HFFc6 (cell line): ENCODE data around the gene C7orf57. TPM values are rescaled to one million over a fixed set of nuclear protein-coding genes. Genes with fewer than 3 reads are reported as not detected.
"Not testable (repeated sequence)": the region's sequence is repeated elsewhere in the genome, so short reads cannot be mapped to it uniquely, and the experiment has no call there.

Experiments used
- DNase-seq: peaks from one replicate; pipeline ENCODE4 v3.0.0-alpha.2; 2018
- H3K27ac Mint-ChIP-seq: 2 replicates; pipeline ENCODE4 v1.8.0; 2020; ENCODE audit warnings: mild to moderate bottlenecking, mixed read lengths
- H3K27me3 Mint-ChIP-seq: 2 replicates; pipeline ENCODE4 v1.8.0; 2021; ENCODE audit warnings: mild to moderate bottlenecking, moderate library complexity, mixed read lengths; ENCODE audit not compliant: insufficient read depth
- H3K36me3 Mint-ChIP-seq: 2 replicates; pipeline ENCODE4 v1.8.0; 2021; ENCODE audit warnings: low read depth, mixed read lengths
- H3K4me1 Mint-ChIP-seq: 2 replicates; pipeline ENCODE4 v1.8.0; 2020; ENCODE audit warnings: low read depth, mixed read lengths
- H3K4me3 Mint-ChIP-seq: 2 replicates; pipeline ENCODE4 v1.8.0; 2020; ENCODE audit warnings: mild to moderate bottlenecking, moderate library complexity, mixed read lengths
- H3K9me3 Mint-ChIP-seq: 2 replicates; pipeline ENCODE4 v1.8.0; 2020; ENCODE audit warnings: mild to moderate bottlenecking, mixed read lengths
- CTCF ChIP-seq: fragments of 200-600 bp; sonication (generic); IDR thresholded peaks from 2 replicates; pipeline ENCODE4 v1.5.0; 2021; ENCODE audit warnings: antibody characterized with exemption, mild to moderate bottlenecking
- total RNA-seq, 6 experiments: library from RNA; stranded (reverse); fragmentation: NEBNext Ultra II Directional; extraction: Animal tissue kit (Norgen Biotek cat#: 25700); gene quantifications; 2 replicates in 1 of 6; 3 replicates in 5 of 6; pipeline ENCODE4 v1.2.3, GENCODE V29; 2021

The C7orf57 gene
- total RNA-seq, 6 experiments from 2014 or later, result 0.14 TPM; not detected in 5

DNA sequence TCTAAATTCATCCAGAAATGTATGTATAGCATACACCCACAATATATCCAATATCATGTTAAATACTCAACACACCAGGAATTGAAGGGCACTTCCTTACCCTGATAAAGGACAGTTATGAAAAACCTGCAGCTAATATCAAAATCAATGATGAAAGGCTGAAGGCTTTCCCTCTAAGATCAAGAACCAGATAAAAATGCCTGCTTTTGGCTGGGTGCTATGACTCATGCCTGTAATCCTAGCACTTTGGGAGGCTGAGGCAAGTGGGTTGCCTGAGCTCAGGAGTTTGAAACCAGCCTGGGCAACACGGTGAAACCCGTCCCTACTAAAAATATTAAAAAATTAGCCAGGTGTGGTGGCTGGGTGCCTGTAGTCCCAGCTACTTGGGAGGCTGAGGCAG, 32.1 kb downstream of the C7orf57 start:
- peaks cover 10% of the 10 kb centered on the region for H3K4me1 Mint-ChIP-seq
- no peak for TF ChIP-seq CTCF
- H3K27ac Mint-ChIP-seq, result no peak overlapping the region
- H3K27me3 Mint-ChIP-seq, result no peaks in the 10 kb centered on the region; the same call in 1 of the 2 replicates
- DNase-seq, result no peak
- peaks cover 18% of the 10 kb centered on the region for H3K9me3 Mint-ChIP-seq
- no peak overlapping the region for H3K4me3 Mint-ChIP-seq
- H3K36me3 Mint-ChIP-seq, result peaks cover 17% of the 10 kb centered on the region

- no peaks in the 10 kb centered on the region; the same call in 1 of the 2 replicates for H3K36me3 Mint-ChIP-seq
- no peaks in the 10 kb centered on the region for H3K27me3 Mint-ChIP-seq
- no peaks in the 10 kb centered on the region for H3K9me3 Mint-ChIP-seq
- H3K4me1 Mint-ChIP-seq, result peaks cover 28% of the 10 kb centered on the region
- peak; percentile 67 for DNase-seq
- H3K27ac Mint-ChIP-seq, result peak overlapping the region; percentile 47
- no peak for TF ChIP-seq CTCF
- no peak overlapping the region for H3K4me3 Mint-ChIP-seq
Observed at GRCh38 chr7:48074204-48074654, 38.9 kb downstream of the C7orf57 start.

DNA sequence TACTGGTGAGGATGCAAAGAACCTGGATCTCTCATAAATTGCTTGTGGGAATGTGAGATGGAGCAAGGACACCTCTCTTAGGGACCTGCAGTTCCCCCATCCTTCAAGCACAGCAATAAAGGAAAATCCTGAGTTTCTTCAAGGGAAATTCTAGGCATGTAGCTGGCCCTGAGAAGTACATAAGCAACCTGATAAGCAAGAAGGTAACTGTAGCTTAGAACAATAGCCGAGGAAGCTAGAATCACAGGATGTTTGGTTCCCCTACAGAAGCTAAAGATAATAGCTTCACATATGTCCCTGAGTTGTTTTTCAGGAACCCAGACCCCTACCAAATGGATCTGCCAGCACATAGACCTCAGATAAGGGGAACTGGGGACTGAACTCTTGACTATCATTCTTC, 42.1 kb downstream of the C7orf57 start:
- H3K9me3 Mint-ChIP-seq, result no peaks in the 10 kb centered on the region
- H3K4me1 Mint-ChIP-seq, result peaks cover 30% of the 10 kb centered on the region
- no peak for TF ChIP-seq CTCF
- no peaks in the 10 kb centered on the region; the same call in 1 of the 2 replicates for H3K36me3 Mint-ChIP-seq
- no peak overlapping the region for H3K4me3 Mint-ChIP-seq
- H3K27me3 Mint-ChIP-seq, result no peaks in the 10 kb centered on the region
- no peak for DNase-seq
- no peak overlapping the region for H3K27ac Mint-ChIP-seq

- Mint-ChIP-seq H3K4me3 (no peak overlapping the region), H3K27me3 (no peaks in the 10 kb centered on the region), H3K9me3 (no peaks in the 10 kb centered on the region), H3K4me1 (peaks cover 32% of the 10 kb centered on the region), H3K36me3 (no peaks in the 10 kb centered on the region; the same call in 1 of the 2 replicates), H3K27ac (no peak overlapping the region)
- DNase-seq, result peak; percentile 7
- no peak for TF ChIP-seq CTCF
Observed at GRCh38 chr7:48078470-48078869, 43.1 kb downstream of the C7orf57 start.

DNA sequence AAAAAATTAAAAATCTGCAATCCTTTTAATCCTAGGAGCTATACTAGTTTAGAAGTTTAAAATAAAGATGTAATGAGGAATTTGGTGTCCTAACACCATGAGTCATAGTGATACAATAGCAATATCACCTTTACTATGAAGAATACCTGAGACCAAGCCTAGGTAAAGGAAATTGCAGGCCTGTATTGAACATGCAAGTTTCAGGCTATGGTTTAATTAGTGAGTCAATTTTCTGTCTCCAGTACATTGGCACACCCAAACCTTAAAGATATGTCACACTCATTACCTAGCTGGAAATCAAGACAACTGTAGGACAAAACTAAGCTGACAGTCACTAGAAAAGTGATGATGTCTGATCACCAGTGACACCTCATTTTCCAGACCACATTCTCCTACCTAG, 47.0 kb downstream of the C7orf57 start:
- not testable (repeated sequence) for DNase-seq, H3K27ac Mint-ChIP-seq, H3K36me3 Mint-ChIP-seq, H3K27me3 Mint-ChIP-seq, H3K4me3 Mint-ChIP-seq, H3K9me3 Mint-ChIP-seq
- peaks cover 54% of the 10 kb centered on the region for H3K4me1 Mint-ChIP-seq

DNA sequence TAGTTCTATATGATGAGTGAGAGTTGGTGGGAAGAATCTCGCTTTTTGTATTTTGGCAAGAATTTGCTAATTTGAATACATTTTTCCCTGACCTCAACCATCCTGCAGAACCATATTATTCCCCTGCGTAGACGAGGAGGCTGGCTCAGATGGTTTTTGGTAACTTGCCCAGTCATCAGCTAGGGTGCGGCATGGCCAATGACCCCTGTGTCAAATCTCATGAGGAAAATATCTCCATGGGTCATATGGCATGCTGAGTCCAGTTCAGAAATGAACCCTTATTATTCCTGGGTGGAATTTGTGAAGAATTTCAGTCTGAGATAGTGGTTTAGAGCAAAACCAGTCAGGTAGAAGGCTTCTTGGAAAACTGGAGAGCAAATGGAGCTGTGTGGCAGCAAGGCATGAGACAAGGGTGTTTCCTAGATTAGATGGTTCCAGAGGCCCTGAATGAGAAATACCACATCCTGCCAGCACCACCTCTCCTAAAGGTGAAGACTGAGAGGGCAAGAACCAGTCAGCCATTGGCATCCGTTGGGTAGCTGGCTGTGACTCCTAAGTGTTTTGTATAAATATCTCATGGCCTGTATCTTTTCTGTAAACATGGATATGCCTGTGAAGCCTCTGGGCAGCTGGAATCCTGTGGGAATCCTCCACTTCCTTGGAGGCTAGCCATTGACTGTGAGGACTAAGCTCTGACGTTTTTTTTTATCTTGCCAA, 47.9 kb downstream of the C7orf57 start:
- Mint-ChIP-seq H3K27ac (peak overlapping the region; percentile 84), H3K9me3 (no peaks in the 10 kb centered on the region), H3K27me3 (peaks cover 4% of the 10 kb centered on the region; the same call in 1 of the 2 replicates), H3K4me1 (peaks cover 63% of the 10 kb centered on the region), H3K36me3 (no peaks in the 10 kb centered on the region), H3K4me3 (peak overlapping the region; percentile 64)
- no peak for TF ChIP-seq CTCF
- peak; percentile 63 for DNase-seq
